ENCODE results near the gene ANKUB1.

- TF ChIP-seq CTCF (IDR thresholded peaks at IDR 0.05) (no peak), POLR2A (IDR thresholded peaks at IDR 0.05) (no peak)
Measured at GRCh38 chr3:149832086-149832485, 39.7 kb upstream of the ANKUB1 start.

Measured in right lobe of liver (tissue), 4 donors.